DOHH2 (cell line): ENCODE results near the gene UTS2.

Experiments used
- H3F3A ChIP-seq: fragments of 200-600 bp; sonication (generic), shearing (Covaris generic); 2 replicates; pipeline ENCODE4 v1.6.0; 2016; ENCODE audit warnings: antibody characterized with exemption, mild to moderate bottlenecking; ENCODE audit not compliant: control insufficient read depth, insufficient read depth
- H3K27ac ChIP-seq: fragments of 200-600 bp; sonication (generic); 2 replicates; pipeline ENCODE4 v1.5.1; 2014; ENCODE audit warnings: low read depth, mild to moderate bottlenecking, low read length, moderate library complexity
- H3K27me3 ChIP-seq: fragments of 200-600 bp; sonication (generic); 2 replicates; pipeline ENCODE4 v1.6.1; 2014; ENCODE audit warnings: mild to moderate bottlenecking, low read length, mixed read lengths; ENCODE audit not compliant: control insufficient read depth
- H3K36me3 ChIP-seq: fragments of 200-600 bp; sonication (generic); 2 replicates; pipeline ENCODE4 v1.6.1; 2014; ENCODE audit warnings: mild to moderate bottlenecking, low read length, moderate library complexity, mixed read lengths; ENCODE audit not compliant: control insufficient read depth
- H3K4me1 ChIP-seq: fragments of 200-600 bp; sonication (generic); 2 replicates; pipeline ENCODE4 v1.6.1; 2014; ENCODE audit warnings: mild to moderate bottlenecking, low read length, mixed read lengths; ENCODE audit not compliant: control insufficient read depth
- H3K4me2 ChIP-seq: fragments of 200-600 bp; sonication (generic); 2 replicates; pipeline ENCODE4 v1.6.0; 2014; ENCODE audit warnings: mild to moderate bottlenecking, low read length, moderate library complexity
- H3K4me3 ChIP-seq: fragments of 200-600 bp; sonication (generic); 2 replicates; pipeline ENCODE4 v1.5.1; 2014; ENCODE audit warnings: mild to moderate bottlenecking, low read length, mixed read lengths
- H3K79me2 ChIP-seq: fragments of 200-600 bp; sonication (generic); 2 replicates; pipeline ENCODE4 v1.6.1; 2014; ENCODE audit warnings: mild to moderate bottlenecking, low read length, mixed read lengths; ENCODE audit not compliant: control insufficient read depth
- H3K9me2 ChIP-seq: fragments of 200-600 bp; sonication (generic); replicated peaks from 2 replicates; pipeline ENCODE4 v1.6.1; 2014; ENCODE audit warnings: mild to moderate bottlenecking, low read length, mixed read lengths; ENCODE audit not compliant: control insufficient read depth
- H3K9me3 ChIP-seq: fragments of 200-600 bp; sonication (generic); 2 replicates; pipeline ENCODE4 v1.6.1; 2014; ENCODE audit warnings: antibody characterized with exemption, low read length, mixed read lengths; ENCODE audit not compliant: control insufficient read depth, insufficient read depth
- H4K20me1 ChIP-seq: fragments of 200-600 bp; sonication (generic); 2 replicates; pipeline ENCODE4 v1.6.0; 2014; ENCODE audit warnings: low read depth, mild to moderate bottlenecking, antibody characterized with exemption, low read length, moderate library complexity; ENCODE audit not compliant: control insufficient read depth, insufficient read depth
- CTCF ChIP-seq: fragments of 200-600 bp; sonication (generic); IDR thresholded peaks from one replicate; pipeline ENCODE4 v1.5.1; 2014; ENCODE audit warnings: antibody characterized with exemption, mild to moderate bottlenecking, low read depth, low read length; ENCODE audit not compliant: poor library complexity, severe bottlenecking
- EZH2phosphoT487 ChIP-seq: fragments of 200-600 bp; sonication (generic); IDR thresholded peaks from 2 replicates; pipeline ENCODE4 v1.6.1; 2017; ENCODE audit warnings: borderline replicate concordance, mild to moderate bottlenecking, antibody characterized with exemption, low read length, moderate library complexity, mixed read lengths

The UTS2 gene

GRCh38 chr1:7846656-7847055 lies 6.2 kb downstream of the UTS2 start:
- Histone ChIP-seq H3K4me3 (no peak overlapping the region), H3K4me1 (no peaks in the 10 kb centered on the region), H3K9me3 (no peaks in the 10 kb centered on the region), H3K4me2 (no peak overlapping the region), H3K27me3 (no peaks in the 10 kb centered on the region), H3K9me2 (no peaks in the 10 kb centered on the region), H3F3A (no peaks in the 10 kb centered on the region), H4K20me1 (no peaks in the 10 kb centered on the region), H3K27ac (no peak overlapping the region), H3K36me3 (0 out of 2 replicates have a peak, but pooled peaks cover 4% of the 10 kb centered on the region), H3K79me2 (no peaks in the 10 kb centered on the region)
- TF ChIP-seq CTCF (no peak), EZH2phosphoT487 (no peak)

GRCh38 chr1:7845761-7846160 lies 7.1 kb downstream of the UTS2 start:
- TF ChIP-seq CTCF = no peak
- no peak for TF ChIP-seq EZH2phosphoT487
- Histone ChIP-seq H3K4me3 (no peak overlapping the region), H4K20me1 (no peaks in the 10 kb centered on the region), H3K27ac (no peak overlapping the region), H3F3A (no peaks in the 10 kb centered on the region), H3K4me2 (no peak overlapping the region), H3K27me3 (no peaks in the 10 kb centered on the region), H3K9me2 (no peaks in the 10 kb centered on the region), H3K9me3 (no peaks in the 10 kb centered on the region), H3K4me1 (no peaks in the 10 kb centered on the region), H3K36me3 (peaks cover 7% of the 10 kb centered on the region; the same call in 1 of the 2 replicates), H3K79me2 (no peaks in the 10 kb centered on the region)

GRCh38 chr1:7842517-7842916 lies 10.3 kb downstream of the UTS2 start:
- Histone ChIP-seq H4K20me1 (no peaks in the 10 kb centered on the region), H3K4me1 (no peaks in the 10 kb centered on the region), H3K27ac (no peak overlapping the region), H3K9me3 (peaks cover 11% of the 10 kb centered on the region; the same call in 1 of the 2 replicates), H3K79me2 (no peaks in the 10 kb centered on the region), H3K4me2 (no peak overlapping the region), H3K9me2 (no peaks in the 10 kb centered on the region), H3K36me3 (peaks cover 20% of the 10 kb centered on the region), H3K27me3 (no peaks in the 10 kb centered on the region), H3K4me3 (no peak overlapping the region), H3F3A (no peaks in the 10 kb centered on the region)
- no peak for TF ChIP-seq EZH2phosphoT487
- TF ChIP-seq CTCF = no peak
